Measurements from ENCODE around the gene PARP14.
"Not testable (repeated sequence)": the region's sequence is repeated elsewhere in the genome, so short reads cannot be mapped to it uniquely, and the experiment has no call there.

The PARP14 gene

DNA sequence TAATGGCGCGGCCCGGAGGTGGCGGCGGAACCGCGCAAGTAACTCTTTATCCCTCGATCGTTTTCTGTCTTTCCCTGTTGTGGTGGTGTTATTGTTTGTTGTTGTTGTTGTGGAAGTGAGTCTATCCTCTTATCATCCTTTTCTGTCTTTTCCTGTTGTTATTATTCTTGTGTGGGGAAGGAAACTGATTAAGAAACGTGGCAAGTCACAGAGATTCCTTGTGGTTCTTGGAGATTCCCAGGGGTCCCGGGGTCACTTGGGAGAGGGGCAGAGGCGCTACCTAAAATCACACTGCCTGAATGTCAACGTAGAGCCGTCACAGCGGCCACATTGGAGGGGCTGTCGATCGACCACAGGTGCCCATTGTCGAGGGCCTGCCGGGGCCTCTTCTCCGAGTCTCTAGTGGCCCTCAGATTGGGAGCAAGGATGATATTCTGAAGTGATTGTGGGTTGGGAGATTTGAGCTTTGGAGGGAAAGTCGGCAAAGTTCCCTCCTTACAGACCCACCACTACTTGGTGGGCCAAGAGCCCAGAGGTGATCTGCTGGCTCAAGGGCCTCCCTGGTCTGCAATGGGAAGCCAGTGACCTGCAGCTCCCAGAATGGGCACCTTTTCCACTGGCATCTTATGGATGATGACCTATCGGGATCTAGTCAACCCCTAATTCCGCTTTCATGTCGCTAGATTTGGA lies 790 bp downstream of the PARP14 start:
- no peak for DNase-seq (ENCODE audit: insufficient read length, low spot score)
- TF ChIP-seq, protein P1, sequence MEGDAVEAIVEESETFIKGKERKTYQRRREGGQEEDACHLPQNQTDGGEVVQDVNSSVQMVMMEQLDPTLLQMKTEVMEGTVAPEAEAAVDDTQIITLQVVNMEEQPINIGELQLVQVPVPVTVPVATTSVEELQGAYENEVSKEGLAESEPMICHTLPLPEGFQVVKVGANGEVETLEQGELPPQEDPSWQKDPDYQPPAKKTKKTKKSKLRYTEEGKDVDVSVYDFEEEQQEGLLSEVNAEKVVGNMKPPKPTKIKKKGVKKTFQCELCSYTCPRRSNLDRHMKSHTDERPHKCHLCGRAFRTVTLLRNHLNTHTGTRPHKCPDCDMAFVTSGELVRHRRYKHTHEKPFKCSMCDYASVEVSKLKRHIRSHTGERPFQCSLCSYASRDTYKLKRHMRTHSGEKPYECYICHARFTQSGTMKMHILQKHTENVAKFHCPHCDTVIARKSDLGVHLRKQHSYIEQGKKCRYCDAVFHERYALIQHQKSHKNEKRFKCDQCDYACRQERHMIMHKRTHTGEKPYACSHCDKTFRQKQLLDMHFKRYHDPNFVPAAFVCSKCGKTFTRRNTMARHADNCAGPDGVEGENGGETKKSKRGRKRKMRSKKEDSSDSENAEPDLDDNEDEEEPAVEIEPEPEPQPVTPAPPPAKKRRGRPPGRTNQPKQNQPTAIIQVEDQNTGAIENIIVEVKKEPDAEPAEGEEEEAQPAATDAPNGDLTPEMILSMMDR (IDR thresholded peaks at IDR 0.05; ENCODE audit: insufficient read depth, missing control alignments), result no peak
- no peak for FAIRE-seq

DNA sequence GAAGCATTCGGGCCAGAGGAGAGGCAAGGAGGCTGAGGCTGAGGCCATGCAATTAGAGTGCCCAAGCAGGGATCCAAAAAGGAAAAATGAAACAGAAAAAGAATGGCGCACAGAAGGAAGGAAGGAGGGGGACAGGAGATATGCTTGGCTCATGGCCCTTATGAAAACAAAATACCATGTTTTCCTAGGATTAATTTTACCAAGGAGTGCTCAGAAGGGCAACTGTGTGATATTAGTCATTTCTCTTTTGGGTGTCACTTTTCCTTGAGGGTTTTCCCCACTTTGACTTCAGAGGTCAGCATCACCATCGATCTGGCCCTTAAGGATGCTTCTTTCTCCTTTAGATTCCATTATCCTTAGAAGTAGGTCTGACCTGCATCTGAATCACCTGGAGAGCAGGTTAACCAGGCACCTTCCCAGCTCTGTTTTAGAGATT lies 1.4 kb downstream of the PARP14 start:
- FAIRE-seq, result no peak
- TF ChIP-seq, protein P1 (IDR thresholded peaks at IDR 0.05; ENCODE audit: insufficient read depth, missing control alignments), result no peak

DNA sequence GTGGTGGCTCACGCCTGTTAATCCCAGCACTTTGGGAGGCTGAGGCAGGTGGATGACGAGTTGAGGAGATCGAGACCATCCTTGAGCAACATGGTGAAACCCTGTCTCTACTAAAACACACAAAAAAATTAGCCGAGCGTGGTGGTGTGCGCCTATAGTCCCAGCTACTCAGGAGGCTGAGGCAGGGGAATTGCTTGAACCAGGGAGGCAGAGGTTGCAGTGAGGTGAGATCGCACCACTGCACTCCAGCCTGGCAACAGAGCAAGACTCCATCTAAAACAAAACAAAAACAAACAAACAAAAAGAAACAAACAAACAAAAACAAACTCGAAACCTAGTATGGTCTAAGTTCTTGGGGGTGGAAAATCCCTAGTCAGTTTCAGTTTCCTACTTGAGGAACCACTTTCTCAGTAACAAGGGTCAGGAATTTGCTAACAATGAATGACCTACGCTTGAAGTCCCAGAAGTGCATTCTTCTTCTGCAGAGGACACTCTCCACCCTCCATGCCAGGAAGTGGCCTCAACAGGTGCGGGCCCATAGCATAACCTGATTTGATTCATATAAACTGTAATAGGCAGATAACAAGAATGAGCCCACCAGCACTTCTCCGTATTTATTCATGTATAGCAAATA lies 2.3 kb downstream of the PARP14 start:
- FAIRE-seq; DNase-seq (ENCODE audit: insufficient read length, low spot score): not testable (repeated sequence)

More for the DNA sequence above, 1.4 kb downstream of the PARP14 start:
- DNase-seq (ENCODE audit: insufficient read length, low spot score), result no peak

DNA sequence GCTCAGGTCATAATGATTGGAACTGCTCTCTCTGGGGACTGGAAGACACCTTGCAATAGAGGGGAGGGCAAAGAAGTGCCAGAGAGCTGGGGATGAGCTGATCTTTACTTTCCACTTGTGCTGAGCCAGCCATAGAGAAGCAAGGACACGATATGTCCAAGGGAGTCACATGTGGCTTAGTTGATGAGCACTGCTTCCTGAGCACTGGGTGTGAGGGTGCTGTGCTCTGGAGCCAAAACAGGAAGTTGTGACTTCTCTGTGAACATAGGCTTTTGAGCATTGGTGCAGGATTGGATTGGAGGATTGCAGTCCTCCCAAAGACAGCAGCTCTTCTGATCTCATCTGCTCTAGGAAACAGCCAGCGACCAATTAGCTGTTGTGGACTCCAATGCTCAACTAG lies 6.7 kb downstream of the PARP14 start:
- TF ChIP-seq, protein P1 (IDR thresholded peaks at IDR 0.05; ENCODE audit: insufficient read depth, missing control alignments), result no peak
- no peak for FAIRE-seq
- no peak for DNase-seq (ENCODE audit: insufficient read length, low spot score)

DNA sequence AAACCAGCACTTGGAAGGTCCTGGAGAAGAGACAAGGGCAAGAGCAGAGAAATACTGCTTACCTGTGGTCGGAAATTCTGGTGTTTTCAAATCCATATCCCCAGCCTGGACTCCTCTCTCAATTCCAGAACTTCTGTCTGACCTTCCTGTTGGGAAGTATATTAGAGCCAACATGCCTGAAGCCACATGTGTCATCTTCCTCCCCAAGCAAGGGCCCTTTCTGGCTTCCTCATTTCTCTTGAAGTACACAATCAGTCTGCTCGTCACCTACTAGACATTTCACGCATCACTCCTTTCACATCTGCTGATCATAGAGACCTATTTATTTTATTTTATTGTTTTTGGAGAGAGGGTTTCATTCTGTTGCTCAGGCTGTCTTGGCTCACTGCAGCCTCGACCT lies 8.4 kb downstream of the PARP14 start:
- TF ChIP-seq, protein P1 (IDR thresholded peaks at IDR 0.05; ENCODE audit: insufficient read depth, missing control alignments), result no peak
- DNase-seq (ENCODE audit: insufficient read length, low spot score) (no peak), FAIRE-seq (no peak)

DNA sequence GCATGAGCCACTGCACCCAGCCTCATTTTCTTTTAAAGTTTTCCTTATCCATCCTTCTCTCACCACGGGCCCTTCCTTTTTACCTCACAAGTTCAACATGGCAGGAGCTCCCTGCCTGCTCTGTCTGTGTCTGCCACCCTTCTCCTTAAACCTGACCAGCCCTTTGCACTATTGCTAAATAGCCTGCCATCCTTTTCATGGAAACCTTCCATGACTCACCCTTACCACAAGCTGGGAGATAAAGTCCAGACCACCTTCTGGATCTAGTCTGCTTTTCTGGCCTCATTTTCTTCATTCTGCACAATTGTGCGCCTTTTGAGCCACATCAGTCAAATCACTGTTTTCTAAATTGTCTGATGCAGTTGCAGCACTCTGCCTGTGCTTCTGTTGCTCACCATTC lies 8.9 kb downstream of the PARP14 start:
- TF ChIP-seq, protein P1 (IDR thresholded peaks at IDR 0.05; ENCODE audit: insufficient read depth, missing control alignments), result no peak
- FAIRE-seq, result no peak
- DNase-seq (ENCODE audit: insufficient read length, low spot score), result no peak

DNA sequence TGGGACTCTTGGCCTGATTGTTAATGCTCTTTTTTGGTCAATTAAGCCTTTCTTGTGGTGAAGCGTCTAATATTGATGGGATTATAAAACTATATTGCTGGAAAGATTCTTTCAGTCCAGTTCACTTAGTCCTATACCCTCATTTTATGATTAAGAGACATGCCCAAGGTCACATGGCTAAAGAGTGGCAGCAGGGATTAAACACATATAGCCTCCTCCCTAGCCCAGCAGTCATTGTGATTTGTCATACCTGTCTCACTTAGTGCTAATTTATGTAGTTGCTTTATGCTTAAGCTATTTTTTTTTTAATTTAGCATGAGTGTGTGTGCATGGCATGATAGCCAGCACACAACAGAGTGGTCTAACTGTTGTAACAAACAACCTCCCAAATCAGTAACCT lies 9.5 kb downstream of the PARP14 start:
- TF ChIP-seq, protein P1 (IDR thresholded peaks at IDR 0.05; ENCODE audit: insufficient read depth, missing control alignments), result no peak
- no peak for DNase-seq (ENCODE audit: insufficient read length, low spot score)
- no peak for FAIRE-seq
